GM12878 (cell line): ENCODE results near the gene FAM200B. TPM values are rescaled to one million over a fixed set of nuclear protein-coding genes. Genes with fewer than 3 reads are reported as not detected.

Source experiments
- polyA plus RNA-seq, 11 experiments: library from polyadenylated mRNA; depleted of rRNA in 4 of 11; unstranded in 6 of 11; stranded (reverse) in 5 of 11; fragments of >200 nt; fragmentation: Nextera tagmentation in 4 of 11; fragmentation: Illumina TruSeq in 1 of 11; extraction: Ambion mirVana in 4 of 11; extraction: Trizol in 1 of 11; gene quantifications; 1 replicate in 1 of 11; 2 replicates in 10 of 11; pipeline versions ENCODE4 v1.2.1 to v1.2.3, GENCODE V29; 2011 to 2016; ENCODE audit warnings: inconsistent platforms in 2 of 11, missing spikeins in 2 of 11, low read depth in 1 of 11
- total RNA-seq, 4 experiments: library from RNA; depleted of rRNA in 3 of 4; stranded (reverse); fragments of >200 nt in 3 of 4; fragmentation: Illumina TruSeq in 1 of 4; extraction: Trizol in 1 of 4; gene quantifications; 2 replicates each; pipeline versions ENCODE4 v1.2.1 to v1.2.3, GENCODE V29; 2013 to 2021

The FAM200B gene
- total and polyA plus RNA-seq, 10 of the 15 experiments (the other 5 are each of a cell fraction or from before 2014, with no cell fraction given): 13.8 to 48.5 (median 25.5) TPM

Other genes starting within 250 kb of the FAM200B start
- 0.06 and 0.49 TPM in 2 replicates for gene CC2D2A, start 211.9 kb upstream of the FAM200B start, total RNA-seq (2014; rRNA removed)
- gene CC2D2A, start 211.9 kb upstream of the FAM200B start, total RNA-seq (2014; rRNA removed; fragmentation: Illumina TruSeq; extraction: Trizol): 0.13 and 0.18 TPM in 2 replicates
- gene CC2D2A, start 211.9 kb upstream of the FAM200B start, total RNA-seq (2021): 0.64 and 0.67 TPM in 2 replicates
- gene CC2D2A, start 211.9 kb upstream of the FAM200B start, polyA plus RNA-seq (2011; rRNA removed): 0.04 and 0.20 TPM in 2 replicates
- 0.21 and 0.32 TPM in 2 replicates for gene CC2D2A, start 211.9 kb upstream of the FAM200B start, polyA plus RNA-seq (2014; fragmentation: Illumina TruSeq; extraction: Trizol)
- gene CC2D2A, start 211.9 kb upstream of the FAM200B start, polyA plus RNA-seq (2014; fragmentation: Nextera tagmentation; extraction: Ambion mirVana): under 1 TPM; 0.26 to 0.43 TPM
- 0.28 and 1.1 TPM in 2 replicates for gene CC2D2A, start 211.9 kb upstream of the FAM200B start, polyA plus RNA-seq (2014; rRNA removed)
- under 1 TPM; 0.11 to 0.27 TPM for gene CC2D2A, start 211.9 kb upstream of the FAM200B start, polyA plus RNA-seq (2016; fragmentation: Nextera tagmentation; extraction: Ambion mirVana)
- 39.5 and 42.5 TPM in 2 replicates for gene FBXL5, start 26.5 kb upstream of the FAM200B start, total RNA-seq (2014; rRNA removed)
- gene FBXL5, start 26.5 kb upstream of the FAM200B start, total RNA-seq (2014; rRNA removed; fragmentation: Illumina TruSeq; extraction: Trizol): 34.7 and 36.7 TPM in 2 replicates
- gene FBXL5, start 26.5 kb upstream of the FAM200B start, total RNA-seq (2021): 30.7 and 31.9 TPM in 2 replicates
- 46.2 and 69.1 TPM in 2 replicates for gene FBXL5, start 26.5 kb upstream of the FAM200B start, polyA plus RNA-seq (2011; rRNA removed)
- 25.1 and 36.0 TPM in 2 replicates for gene FBXL5, start 26.5 kb upstream of the FAM200B start, polyA plus RNA-seq (2014; fragmentation: Illumina TruSeq; extraction: Trizol)
- gene FBXL5, start 26.5 kb upstream of the FAM200B start, polyA plus RNA-seq (2014; fragmentation: Nextera tagmentation; extraction: Ambion mirVana): 10 to 100 TPM; 10.1 to 12.3 TPM
- 23.8 and 32.3 TPM in 2 replicates for gene FBXL5, start 26.5 kb upstream of the FAM200B start, polyA plus RNA-seq (2014; rRNA removed)
- gene FBXL5, start 26.5 kb upstream of the FAM200B start, polyA plus RNA-seq (2016; fragmentation: Nextera tagmentation; extraction: Ambion mirVana): 10 to 100 TPM; 42.2 to 44.5 TPM
- 0.11 TPM in 1 of 2 replicates, not detected in the other for gene BST1, start 21.2 kb downstream of the FAM200B start, total RNA-seq (2014; rRNA removed)
- gene BST1, start 21.2 kb downstream of the FAM200B start, total RNA-seq (2014; rRNA removed; fragmentation: Illumina TruSeq; extraction: Trizol): 0.31 TPM in 1 of 2 replicates, not detected in the other
- gene BST1, start 21.2 kb downstream of the FAM200B start, total RNA-seq (2021): 0.31 and 0.32 TPM in 2 replicates
- gene BST1, start 21.2 kb downstream of the FAM200B start, polyA plus RNA-seq (2011; rRNA removed): 0.04 TPM in 1 of 2 replicates, not detected in the other
- 0.25 TPM in 1 of 2 replicates, not detected in the other for gene BST1, start 21.2 kb downstream of the FAM200B start, polyA plus RNA-seq (2014; fragmentation: Illumina TruSeq; extraction: Trizol)
- gene BST1, start 21.2 kb downstream of the FAM200B start, polyA plus RNA-seq (2014; fragmentation: Nextera tagmentation; extraction: Ambion mirVana): under 1 TPM; 0.09 to 0.10 TPM
- 0.08 TPM in 1 of 2 replicates, not detected in the other for gene BST1, start 21.2 kb downstream of the FAM200B start, polyA plus RNA-seq (2014; rRNA removed)
- under 1 TPM; 0.11 to 0.42 TPM for gene BST1, start 21.2 kb downstream of the FAM200B start, polyA plus RNA-seq (2016; fragmentation: Nextera tagmentation; extraction: Ambion mirVana)
- gene CD38, start 96.5 kb downstream of the FAM200B start, total RNA-seq (2014; rRNA removed): 9.0 and 13.0 TPM in 2 replicates
- 11.9 TPM in 2 replicates for gene CD38, start 96.5 kb downstream of the FAM200B start, total RNA-seq (2014; rRNA removed; fragmentation: Illumina TruSeq; extraction: Trizol)
- 18.0 and 19.0 TPM in 2 replicates for gene CD38, start 96.5 kb downstream of the FAM200B start, total RNA-seq (2021)
- gene CD38, start 96.5 kb downstream of the FAM200B start, polyA plus RNA-seq (2011; rRNA removed): 38.3 and 39.8 TPM in 2 replicates
- gene CD38, start 96.5 kb downstream of the FAM200B start, polyA plus RNA-seq (2014; fragmentation: Illumina TruSeq; extraction: Trizol): 12.4 and 20.4 TPM in 2 replicates
- 1 to 10 TPM; 3.5 to 4.8 TPM for gene CD38, start 96.5 kb downstream of the FAM200B start, polyA plus RNA-seq (2014; fragmentation: Nextera tagmentation; extraction: Ambion mirVana)
- gene CD38, start 96.5 kb downstream of the FAM200B start, polyA plus RNA-seq (2014; rRNA removed): 11.9 and 13.0 TPM in 2 replicates
- gene CD38, start 96.5 kb downstream of the FAM200B start, polyA plus RNA-seq (2016; fragmentation: Nextera tagmentation; extraction: Ambion mirVana): 10 to 100 TPM; 16.0 to 19.4 TPM